ENCODE measurements around the gene CHSY1.

DNA sequence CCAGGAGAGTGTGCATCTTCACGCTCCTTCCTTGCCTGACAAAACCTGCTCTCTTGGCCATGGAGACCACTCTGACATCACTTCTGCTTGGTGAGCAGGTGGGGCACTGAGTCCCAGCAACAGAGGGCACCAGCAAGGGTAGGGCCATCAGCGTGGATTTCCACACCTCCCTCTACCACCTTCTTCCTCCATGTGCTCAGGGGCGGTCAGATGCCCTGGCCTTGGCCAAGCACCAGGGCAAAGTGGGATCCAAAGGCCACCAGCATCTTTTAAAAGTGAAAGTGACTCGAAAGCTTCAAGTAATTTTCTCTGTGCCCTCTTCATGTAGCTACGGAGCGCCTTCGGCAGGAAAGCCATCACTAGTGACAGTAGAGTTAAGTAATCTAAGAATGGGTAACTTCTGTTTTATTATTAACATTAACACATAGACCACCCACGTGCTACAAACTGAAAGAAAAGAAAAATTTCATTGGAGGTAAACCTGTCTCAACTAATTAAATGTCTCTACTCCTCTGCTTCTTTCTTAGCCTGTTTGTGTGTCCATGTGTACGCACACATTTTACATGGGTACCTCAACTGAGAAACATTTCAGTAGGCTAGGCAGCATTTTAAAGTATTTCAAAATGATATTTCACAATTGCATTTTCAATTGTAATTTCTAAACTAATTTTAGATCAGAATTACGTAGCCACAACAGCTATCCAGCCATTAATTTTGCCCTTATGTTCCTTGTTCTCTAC is 57.9 kb downstream of the CHSY1 start:
- no peak for TF ChIP-seq POLR2A (IDR thresholded peaks at IDR 0.05)
- TF ChIP-seq, protein P1, sequence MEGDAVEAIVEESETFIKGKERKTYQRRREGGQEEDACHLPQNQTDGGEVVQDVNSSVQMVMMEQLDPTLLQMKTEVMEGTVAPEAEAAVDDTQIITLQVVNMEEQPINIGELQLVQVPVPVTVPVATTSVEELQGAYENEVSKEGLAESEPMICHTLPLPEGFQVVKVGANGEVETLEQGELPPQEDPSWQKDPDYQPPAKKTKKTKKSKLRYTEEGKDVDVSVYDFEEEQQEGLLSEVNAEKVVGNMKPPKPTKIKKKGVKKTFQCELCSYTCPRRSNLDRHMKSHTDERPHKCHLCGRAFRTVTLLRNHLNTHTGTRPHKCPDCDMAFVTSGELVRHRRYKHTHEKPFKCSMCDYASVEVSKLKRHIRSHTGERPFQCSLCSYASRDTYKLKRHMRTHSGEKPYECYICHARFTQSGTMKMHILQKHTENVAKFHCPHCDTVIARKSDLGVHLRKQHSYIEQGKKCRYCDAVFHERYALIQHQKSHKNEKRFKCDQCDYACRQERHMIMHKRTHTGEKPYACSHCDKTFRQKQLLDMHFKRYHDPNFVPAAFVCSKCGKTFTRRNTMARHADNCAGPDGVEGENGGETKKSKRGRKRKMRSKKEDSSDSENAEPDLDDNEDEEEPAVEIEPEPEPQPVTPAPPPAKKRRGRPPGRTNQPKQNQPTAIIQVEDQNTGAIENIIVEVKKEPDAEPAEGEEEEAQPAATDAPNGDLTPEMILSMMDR (IDR thresholded peaks at IDR 0.05), result no peak

Data from testis (tissue), 2 donors.